Endothelial cell (in vitro differentiated cells): ENCODE data around the gene SPHK2. TPM values are rescaled to one million over a fixed set of nuclear protein-coding genes. Genes with fewer than 3 reads are reported as not detected.
"Not testable (repeated sequence)": the region's sequence is repeated elsewhere in the genome, so short reads cannot be mapped to it uniquely, and the experiment has no call there.

ENCODE experiments used
- DNase-seq: peaks from one replicate; pipeline ENCODE4 v3.0.0; 2021; ENCODE audit warnings: low spot score
- H3K27ac Mint-ChIP-seq: one replicate; pipeline ENCODE4 v1.8.0; 2021; ENCODE audit warnings: mixed read lengths, inconsistent platforms; ENCODE audit not compliant: unreplicated experiment
- H3K27me3 Mint-ChIP-seq: one replicate; pipeline ENCODE4 v1.8.0; 2021; ENCODE audit warnings: mild to moderate bottlenecking, moderate library complexity, mixed read lengths, inconsistent platforms; ENCODE audit not compliant: unreplicated experiment
- H3K36me3 Mint-ChIP-seq: one replicate; pipeline ENCODE4 v1.8.0; 2021; ENCODE audit warnings: mild to moderate bottlenecking, low read depth, mixed read lengths, inconsistent platforms; ENCODE audit not compliant: unreplicated experiment
- H3K4me1 Mint-ChIP-seq: one replicate; pipeline ENCODE4 v1.8.0; 2021; ENCODE audit warnings: mild to moderate bottlenecking, mixed read lengths, inconsistent platforms; ENCODE audit not compliant: unreplicated experiment
- H3K4me3 Mint-ChIP-seq: one replicate; pipeline ENCODE4 v1.8.0; 2021; ENCODE audit warnings: mild to moderate bottlenecking, mixed read lengths, inconsistent platforms; ENCODE audit not compliant: unreplicated experiment
- H3K9me3 Mint-ChIP-seq: one replicate; pipeline ENCODE4 v1.8.0; 2021; ENCODE audit warnings: mixed read lengths, inconsistent platforms; ENCODE audit not compliant: unreplicated experiment
- CTCF ChIP-seq: fragments of 200-600 bp; sonication (generic); IDR thresholded peaks from one replicate; pipeline ENCODE4 v1.5.0; 2021; ENCODE audit warnings: antibody characterized with exemption; ENCODE audit not compliant: unreplicated experiment
- total RNA-seq: library from RNA; stranded (reverse); fragmentation: NEBNext Ultra II Directional; extraction: Animal tissue kit (Norgen Biotek cat#: 25700); gene quantifications from one replicate; pipeline ENCODE4 v1.2.1, GENCODE V29; 2021; ENCODE audit not compliant: unreplicated experiment

The SPHK2 gene
- total RNA-seq, 1 donor from 2014 or later: 24.7 TPM

- H3K4me3 Mint-ChIP-seq: no peak overlapping the region
- no peak for TF ChIP-seq CTCF
- H3K27ac Mint-ChIP-seq: no peak overlapping the region
- H3K9me3 Mint-ChIP-seq: no peaks in the 10 kb centered on the region
- no peaks in the 10 kb centered on the region for H3K4me1 Mint-ChIP-seq
- H3K36me3 Mint-ChIP-seq: no peaks in the 10 kb centered on the region
- peaks cover 7% of the 10 kb centered on the region for H3K27me3 Mint-ChIP-seq
- no peak for DNase-seq
These were observed 57.6 kb downstream of the SPHK2 start for GRCh38 chr19:48676887-48677286.

- no peaks in the 10 kb centered on the region for H3K9me3 Mint-ChIP-seq
- no peak overlapping the region for H3K4me3 Mint-ChIP-seq
- peaks cover 3% of the 10 kb centered on the region for H3K27me3 Mint-ChIP-seq
- H3K36me3 Mint-ChIP-seq: no peaks in the 10 kb centered on the region
- DNase-seq: no peak
- H3K27ac Mint-ChIP-seq: no peak overlapping the region
- no peaks in the 10 kb centered on the region for H3K4me1 Mint-ChIP-seq
- no peak for TF ChIP-seq CTCF
These were observed 58.9 kb downstream of the SPHK2 start for GRCh38 chr19:48678201-48678600.

DNA sequence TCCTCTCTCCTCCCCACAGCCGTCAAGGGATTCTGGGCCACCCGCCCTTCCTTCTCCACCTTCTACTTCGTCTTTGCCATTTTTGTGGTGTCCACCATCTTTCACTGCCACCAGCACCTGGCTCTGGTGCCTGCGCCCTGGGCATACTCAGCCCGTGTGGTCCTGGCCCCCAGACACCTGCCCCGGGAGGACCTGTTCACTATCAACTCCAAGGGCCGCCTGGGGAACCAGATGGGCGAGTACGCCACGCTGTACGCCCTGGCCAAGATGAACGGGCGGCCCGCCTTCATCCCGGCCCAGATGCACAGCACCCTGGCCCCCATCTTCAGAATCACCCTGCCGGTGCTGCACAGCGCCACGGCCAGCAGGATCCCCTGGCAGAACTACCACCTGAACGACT is 60.7 kb downstream of the SPHK2 start:
- not testable (repeated sequence) for H3K36me3 Mint-ChIP-seq, H3K27me3 Mint-ChIP-seq, H3K4me1 Mint-ChIP-seq, H3K27ac Mint-ChIP-seq, H3K4me3 Mint-ChIP-seq, DNase-seq, H3K9me3 Mint-ChIP-seq

Other genes starting within 250 kb of the SPHK2 start
- gene KDELR1, start 228.0 kb upstream of the SPHK2 start, total RNA-seq: 325 TPM
- gene GRIN2D, start 225.8 kb upstream of the SPHK2 start, total RNA-seq: 25.2 TPM
- 38.4 TPM for gene GRWD1, start 173.5 kb upstream of the SPHK2 start, total RNA-seq
- gene KCNJ14, start 163.9 kb upstream of the SPHK2 start, total RNA-seq: 0.95 TPM
- gene CYTH2, start 150.1 kb upstream of the SPHK2 start, total RNA-seq: 165 TPM
- 3.0 TPM for gene LMTK3, start 107.7 kb upstream of the SPHK2 start, total RNA-seq
- 0.62 TPM for gene SULT2B1, start 67.3 kb upstream of the SPHK2 start, total RNA-seq
- gene SPACA4, start 12.8 kb upstream of the SPHK2 start, total RNA-seq: not detected
- 0.64 TPM for gene FAM83E, start 4.4 kb upstream of the SPHK2 start, total RNA-seq
- 1,683 TPM for gene RPL18, start 328 bp upstream of the SPHK2 start, total RNA-seq
- gene DBP, start 17.9 kb downstream of the SPHK2 start, total RNA-seq: 4.3 TPM
- gene CA11, start 26.7 kb downstream of the SPHK2 start, total RNA-seq: 11.9 TPM
- gene NTN5, start 53.5 kb downstream of the SPHK2 start, total RNA-seq: 0.21 TPM
- gene FUT2, start 76.5 kb downstream of the SPHK2 start, total RNA-seq: 1.5 TPM
- gene MAMSTR, start 100.2 kb downstream of the SPHK2 start, total RNA-seq: 1.5 TPM
- gene RASIP1, start 121.1 kb downstream of the SPHK2 start, total RNA-seq: 192 TPM
- 3.3 TPM for gene IZUMO1, start 127.4 kb downstream of the SPHK2 start, total RNA-seq
- 5.7 TPM for gene FUT1, start 133.1 kb downstream of the SPHK2 start, total RNA-seq
- not detected for gene FGF21, start 136.0 kb downstream of the SPHK2 start, total RNA-seq
- gene BCAT2, start 191.5 kb downstream of the SPHK2 start, total RNA-seq: 35.0 TPM
- gene HSD17B14, start 217.0 kb downstream of the SPHK2 start, total RNA-seq: 65.6 TPM
- gene PLEKHA4, start 249.1 kb downstream of the SPHK2 start, total RNA-seq: 14.1 TPM